ENCODE data around the gene OTUB1.
"Not testable (repeated sequence)": the region's sequence is repeated elsewhere in the genome, so short reads cannot be mapped to it uniquely, and the experiment has no call there.

OTUB1 gene

GRCh38 chr11:63986156-63986931 lies at the start of gene OTUB1:
Gene OTUB1 (plus strand): TSS chr11:63986438. CDS start chr11:63986457, 19 bp downstream.
- peak; percentile 94 for DNase-seq (ENCODE audit: low read depth, low spot score)

GRCh38 chr11:63937713-63938478 lies 48.3 kb upstream of the OTUB1 start:
- DNase-seq (ENCODE audit: low read depth, low spot score): no peak

GRCh38 chr11:63938479-63939396 lies 47.5 kb upstream of the OTUB1 start, which contains the start of gene NAA40:
Gene NAA40 (plus strand): TSS chr11:63939002. CDS start chr11:63939097, 95 bp downstream.
- DNase-seq (ENCODE audit: low read depth, low spot score): no peak

DNA sequence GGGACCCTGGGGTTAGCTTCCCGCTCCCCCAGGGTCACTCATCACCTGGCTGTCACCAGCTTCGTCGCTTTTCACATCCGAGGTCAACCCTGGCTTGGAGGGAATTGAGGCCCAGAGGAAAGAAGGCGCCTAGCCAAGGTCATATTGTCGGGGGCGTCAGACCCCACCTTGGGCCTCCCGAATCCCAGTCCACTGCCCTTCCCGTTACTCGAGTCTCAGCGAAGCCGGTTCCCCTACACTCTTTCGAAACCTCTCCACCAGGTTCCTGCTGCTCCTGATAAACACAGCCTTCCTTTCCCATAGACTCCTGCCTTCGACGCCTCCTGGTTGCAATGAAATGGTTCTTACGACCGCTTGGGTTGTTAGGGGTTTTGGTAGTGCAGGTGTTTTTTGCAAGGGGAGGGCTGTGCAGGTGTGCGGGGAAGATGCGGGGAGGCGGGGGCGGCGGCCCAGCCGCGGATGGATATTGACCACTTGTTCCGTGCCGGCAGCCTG lies 46.8 kb upstream of the OTUB1 start:
- DNase-seq (ENCODE audit: low read depth, low spot score): no peak

GRCh38 chr11:63940786-63941185 lies 45.5 kb upstream of the OTUB1 start:
- DNase-seq (ENCODE audit: low read depth, low spot score): no peak

GRCh38 chr11:63941901-63942300 lies 44.3 kb upstream of the OTUB1 start:
- DNase-seq (ENCODE audit: low read depth, low spot score): no peak

DNA sequence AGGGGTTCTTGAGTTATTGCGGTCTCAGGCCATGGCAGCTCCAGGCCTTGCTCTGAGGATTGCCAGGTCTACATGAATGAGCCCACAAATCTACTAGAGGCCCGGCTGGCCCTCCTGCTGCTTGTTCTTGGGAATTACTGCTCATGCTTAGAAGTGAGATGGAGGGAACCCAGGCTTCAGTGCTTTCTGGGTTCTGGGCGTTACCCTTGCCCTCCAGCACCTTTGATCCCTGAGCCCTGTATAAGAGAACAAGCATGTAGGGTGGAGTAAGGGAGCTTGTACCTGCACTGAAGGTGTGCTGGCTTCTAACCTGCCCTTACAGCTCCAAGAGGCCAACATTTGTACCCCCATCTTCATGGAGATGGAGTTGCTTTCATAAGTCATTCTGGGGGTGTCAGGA lies 43.4 kb upstream of the OTUB1 start:
- DNase-seq (ENCODE audit: low read depth, low spot score): no peak

- no peak for DNase-seq (ENCODE audit: low read depth, low spot score)
Measured at GRCh38 chr11:63944987-63945386, 41.3 kb upstream of the OTUB1 start.

DNA sequence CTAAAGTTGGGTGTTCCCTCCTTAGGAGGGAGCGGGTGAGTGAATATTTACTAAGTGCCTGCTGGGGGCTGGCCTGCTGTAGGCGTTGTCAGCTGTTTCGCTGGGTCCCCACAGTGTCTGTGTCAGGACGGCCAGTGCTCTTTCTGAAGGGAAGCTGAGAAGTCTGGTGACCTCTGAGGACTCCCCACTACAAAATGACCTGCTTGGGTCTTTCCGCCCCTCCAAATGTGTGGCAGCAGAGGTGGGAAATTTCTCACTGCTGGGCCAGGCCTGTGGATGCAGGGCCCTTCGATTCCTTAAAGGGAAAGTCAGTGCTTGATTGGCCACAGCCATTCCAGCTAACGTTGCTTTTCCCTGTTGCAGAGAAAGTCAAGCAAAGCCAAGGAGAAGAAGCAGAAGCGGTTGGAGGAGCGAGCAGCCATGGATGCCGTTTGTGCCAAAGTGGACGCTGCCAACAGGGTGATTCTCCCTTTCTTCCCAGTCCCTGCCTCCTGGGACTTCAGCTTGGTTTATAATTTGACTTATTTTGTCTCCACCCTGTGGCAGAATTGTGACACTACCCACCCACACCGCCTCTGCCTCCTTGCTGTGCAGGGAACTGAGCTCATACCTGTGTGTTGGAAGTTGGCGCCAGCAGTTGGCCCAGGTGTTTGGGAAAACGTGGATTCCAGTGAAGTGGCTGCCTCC lies 40.6 kb upstream of the OTUB1 start:
- DNase-seq (ENCODE audit: low read depth, low spot score): peak; percentile 50

DNA sequence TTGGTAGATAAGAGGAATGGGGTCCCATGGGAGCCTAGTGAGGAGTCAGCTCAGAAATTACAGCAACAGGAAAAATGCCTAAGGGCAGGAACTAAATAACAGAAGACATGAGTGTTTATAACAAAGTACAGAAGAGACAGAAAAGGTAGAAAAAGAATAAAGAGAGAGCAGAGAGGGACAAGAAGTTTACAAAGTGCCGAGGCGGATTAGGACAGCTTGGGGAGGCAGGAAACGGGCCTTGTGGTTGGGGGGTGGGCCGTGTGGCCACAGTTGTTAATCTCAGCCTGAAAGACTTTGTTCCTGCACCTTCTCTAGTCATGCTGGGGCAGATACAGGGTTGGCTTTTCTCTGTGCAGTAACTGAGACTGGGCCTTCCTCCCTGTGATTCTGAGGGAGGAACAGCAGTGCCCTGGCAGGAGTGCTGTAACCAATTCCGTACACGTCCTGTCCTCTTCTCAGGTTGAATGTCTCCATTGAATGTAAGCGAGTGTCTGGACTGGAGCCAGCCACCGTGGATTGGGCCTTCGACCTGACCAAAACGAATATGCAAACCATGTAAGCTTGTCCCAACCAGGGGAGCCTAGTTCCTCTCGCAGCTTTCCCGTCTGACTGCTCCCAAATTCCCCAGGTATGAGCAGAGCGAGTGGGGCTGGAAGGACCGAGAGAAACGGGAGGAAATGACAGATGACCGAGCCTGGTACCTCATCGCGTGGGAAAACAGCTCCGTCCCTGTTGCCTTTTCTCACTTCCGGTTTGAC lies 34.3 kb upstream of the OTUB1 start:
- no peak for DNase-seq (ENCODE audit: low read depth, low spot score)

DNA sequence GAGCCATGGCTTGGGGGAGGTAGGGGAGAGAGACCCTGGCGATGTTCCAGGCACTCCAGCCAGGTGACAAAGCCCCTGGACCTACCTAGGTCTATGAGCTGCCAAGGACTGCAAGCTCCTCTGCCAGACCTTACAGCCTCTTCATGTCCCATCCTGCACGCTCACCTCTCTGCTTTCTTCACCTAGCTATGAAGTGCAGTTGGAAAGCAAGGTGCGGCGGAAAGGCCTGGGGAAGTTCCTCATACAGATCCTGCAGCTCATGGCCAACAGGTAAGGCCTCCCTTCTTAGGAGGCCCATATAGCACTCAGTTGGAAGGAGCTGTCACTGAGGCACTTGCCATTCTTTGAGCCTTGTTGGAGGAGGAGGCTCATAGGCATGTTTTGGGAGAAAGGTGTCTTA lies 33.7 kb upstream of the OTUB1 start:
- no peak for DNase-seq (ENCODE audit: low read depth, low spot score)

- DNase-seq (ENCODE audit: low read depth, low spot score): no peak
Measured at GRCh38 chr11:63958008-63958407, 28.2 kb upstream of the OTUB1 start.

- no peak for DNase-seq (ENCODE audit: low read depth, low spot score)
Measured at GRCh38 chr11:63961608-63962412, 24.4 kb upstream of the OTUB1 start.

DNA sequence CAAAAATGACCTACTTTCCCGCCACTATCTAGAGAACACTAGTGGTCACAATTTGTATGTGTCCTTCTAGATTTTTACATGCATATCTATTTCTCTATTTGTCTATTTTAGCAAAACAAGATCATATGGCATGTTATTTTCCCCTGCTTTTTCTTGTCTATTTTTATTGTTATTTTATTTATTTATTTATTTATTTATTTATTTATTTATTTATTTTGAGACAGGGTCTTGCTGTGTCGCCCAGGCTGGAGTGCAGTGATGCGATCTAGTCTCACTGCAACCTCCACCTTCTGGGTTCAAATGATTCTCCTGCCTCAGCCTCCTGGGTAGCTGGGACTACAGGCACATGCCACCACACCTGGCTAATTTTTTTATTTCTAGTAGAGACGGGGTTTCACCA lies 22.3 kb upstream of the OTUB1 start:
- DNase-seq (ENCODE audit: low read depth, low spot score): not testable (repeated sequence)

DNA sequence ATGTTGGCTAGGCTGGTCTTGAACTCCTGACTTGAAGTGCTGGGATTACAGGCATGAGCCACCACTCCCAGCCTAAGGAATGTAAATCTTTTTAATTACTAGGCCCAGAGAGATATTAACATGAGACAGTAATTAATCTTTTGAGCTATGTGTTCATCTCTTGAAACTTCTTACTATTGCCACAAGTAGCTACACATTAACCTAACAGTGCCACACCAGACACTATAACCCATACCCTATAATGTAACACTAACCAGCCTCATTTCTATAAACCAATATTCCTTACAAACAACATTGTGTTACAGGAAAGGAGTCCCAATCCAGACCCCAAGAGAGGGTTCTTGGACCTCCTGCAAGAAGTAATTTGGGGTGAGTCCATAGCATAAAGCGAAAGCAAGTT lies 19.8 kb upstream of the OTUB1 start:
- DNase-seq (ENCODE audit: low read depth, low spot score): no peak

DNA sequence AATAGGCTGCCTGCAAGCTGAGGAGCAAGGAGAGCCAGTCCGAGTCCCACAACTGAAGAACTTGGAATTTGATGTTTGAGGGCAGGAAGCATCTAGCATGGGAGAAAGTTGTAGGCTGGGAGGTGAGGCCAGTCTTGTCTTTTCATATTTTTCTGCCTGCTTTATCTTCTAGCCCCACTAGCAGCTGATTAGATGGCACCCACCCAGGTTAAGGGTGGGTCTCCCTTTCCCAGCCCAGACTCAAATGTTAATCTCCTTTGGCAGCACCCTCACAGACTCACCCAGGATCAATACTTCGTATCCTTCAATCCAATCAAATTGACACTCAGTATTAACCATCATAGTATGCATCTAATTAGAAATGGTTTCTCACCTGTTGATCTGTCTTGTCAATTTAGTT lies 16.8 kb upstream of the OTUB1 start:
- no peak for DNase-seq (ENCODE audit: low read depth, low spot score)

DNA sequence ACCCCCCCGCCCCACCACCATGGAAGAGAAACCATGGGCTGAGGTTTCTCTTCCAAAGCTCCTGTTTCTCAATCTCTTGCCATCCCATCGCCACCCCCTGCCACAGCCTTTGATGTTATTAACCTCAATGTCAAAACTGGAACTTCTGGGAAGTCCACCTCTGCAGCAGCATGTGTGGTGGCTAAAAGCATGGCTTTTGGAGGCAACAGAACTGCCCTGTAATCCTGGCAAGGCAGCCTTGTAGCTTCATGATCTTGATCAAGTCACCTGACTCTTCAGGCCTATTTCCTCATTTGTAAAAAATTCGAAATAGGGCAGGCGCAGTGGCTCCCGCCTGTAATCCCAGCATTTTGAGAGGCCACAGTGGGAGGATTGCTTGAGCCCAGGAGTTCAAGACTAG lies 15.3 kb upstream of the OTUB1 start:
- DNase-seq (ENCODE audit: low read depth, low spot score): no peak

- not testable (repeated sequence) for DNase-seq (ENCODE audit: low read depth, low spot score)
Measured at GRCh38 chr11:63973912-63974258, 12.4 kb upstream of the OTUB1 start.
